ENCODE data around the gene MDFI.
A peak's percentile ranks its signal among the peaks of the same experiment; 100 is the strongest.

MDFI gene

DNA sequence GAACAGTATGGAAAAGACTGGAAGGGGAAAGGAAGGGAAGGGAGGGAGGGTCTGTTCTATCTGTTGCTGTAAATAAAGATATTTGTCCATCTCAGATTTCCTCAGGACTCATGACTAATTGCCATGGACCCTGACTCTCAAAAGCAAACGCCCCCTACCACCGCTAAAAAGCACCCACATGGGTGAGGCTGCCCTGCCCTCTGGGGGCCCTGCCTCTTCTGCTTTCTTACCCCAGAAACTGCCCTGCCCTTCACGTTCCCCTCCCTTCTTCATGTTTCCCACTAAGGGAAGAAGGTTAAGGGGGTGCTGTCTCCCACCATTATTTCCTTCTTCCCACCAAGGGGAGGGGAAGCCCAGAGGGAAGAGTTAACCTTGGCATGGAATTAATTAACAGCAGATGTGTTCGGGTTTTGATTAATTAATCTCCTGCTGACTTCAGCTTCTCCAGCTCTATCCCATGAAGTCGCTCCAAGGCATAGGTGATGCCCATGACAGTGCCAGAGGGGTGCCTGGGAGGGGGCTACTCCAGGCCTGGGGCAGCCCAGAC is 16.0 kb downstream of the MDFI start:
- Histone ChIP-seq H3K9ac (ENCODE audit: low read length) (no peak overlapping the region), H2AK5ac (ENCODE audit: low read length) (no peak overlapping the region), H2BK15ac (replicated peaks; ENCODE audit: low read depth) (no peak overlapping the region), H3K18ac (ENCODE audit: low read length) (no peak overlapping the region), H3K23ac (ENCODE audit: low read length) (no peak overlapping the region), H3K79me1 (ENCODE audit: low read length) (no peaks in the 10 kb centered on the region), H3K27me3 (ENCODE audit: insufficient read depth, low read length, poor library complexity) (no peaks in the 10 kb centered on the region), H3K4me2 (ENCODE audit: low read length) (no peak overlapping the region), H3K36me3 (ENCODE audit: control insufficient read depth, insufficient read depth, low read length) (peaks cover 11% of the 10 kb centered on the region), H3K79me2 (ENCODE audit: control insufficient read depth, insufficient read depth, low read length) (no peaks in the 10 kb centered on the region), H2BK5ac (ENCODE audit: low read length) (no peak overlapping the region), H4K5ac (ENCODE audit: low read length) (no peak overlapping the region), H3K27ac (ENCODE audit: low read depth, low read length) (no peak overlapping the region), H2BK120ac (ENCODE audit: low read depth, low read length) (no peak overlapping the region), H3K56ac (ENCODE audit: low read length) (no peak overlapping the region), H4K8ac (ENCODE audit: low read depth, low read length) (no peak overlapping the region), H3K4ac (ENCODE audit: low read depth, low read length) (no peak overlapping the region), H3K4me3 (ENCODE audit: low read length) (no peak overlapping the region), H3K4me1 (ENCODE audit: control insufficient read depth, low read depth, low read length) (no peaks in the 10 kb centered on the region)
- no peak for DNase-seq
- no CpG with 5 or more reads among the region's 5 CpGs for WGBS (ENCODE audit: extremely low coverage, insufficient coverage, low lambda C conversion rate)

DNA sequence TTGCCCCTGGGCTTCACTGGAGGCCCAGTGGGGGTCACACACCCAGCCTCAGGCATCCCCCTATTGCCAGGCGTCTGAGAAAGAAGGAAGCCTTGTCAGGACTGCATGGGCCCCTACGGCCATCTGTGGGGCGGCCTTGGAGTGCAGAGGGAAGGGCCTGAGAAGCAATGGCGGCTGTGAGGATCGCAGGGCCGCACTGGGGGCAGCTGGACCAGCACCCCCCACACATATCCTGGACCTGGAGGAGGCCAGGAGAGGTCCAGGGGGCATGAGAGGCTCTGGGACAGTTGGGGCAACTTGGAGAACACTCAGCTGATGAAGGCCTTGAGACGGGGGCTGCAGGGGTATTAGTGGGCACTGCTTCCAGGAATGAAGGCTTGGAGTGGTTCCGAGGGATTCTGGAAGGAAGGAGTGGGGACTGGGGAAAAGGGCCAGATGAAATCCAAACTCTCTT is 16.5 kb downstream of the MDFI start:
- no peak overlapping the region for H3K9ac ChIP-seq (ENCODE audit: low read length)
- H4K5ac ChIP-seq (ENCODE audit: low read length) = no peak overlapping the region
- H3K79me2 ChIP-seq (ENCODE audit: control insufficient read depth, insufficient read depth, low read length) = no peaks in the 10 kb centered on the region
- no peak overlapping the region for H3K4me2 ChIP-seq (ENCODE audit: low read length)
- no peak overlapping the region for H2AK5ac ChIP-seq (ENCODE audit: low read length)
- H3K79me1 ChIP-seq (ENCODE audit: low read length) = no peaks in the 10 kb centered on the region
- H3K36me3 ChIP-seq (ENCODE audit: control insufficient read depth, insufficient read depth, low read length) = peaks cover 11% of the 10 kb centered on the region
- DNase-seq = no peak
- no CpG with 5 or more reads among the region's 8 CpGs for WGBS (ENCODE audit: extremely low coverage, insufficient coverage, low lambda C conversion rate)
- no peaks in the 10 kb centered on the region for H3K4me1 ChIP-seq (ENCODE audit: control insufficient read depth, low read depth, low read length)
- no peak overlapping the region for H2BK120ac ChIP-seq (ENCODE audit: low read depth, low read length)
- H3K18ac ChIP-seq (ENCODE audit: low read length) = no peak overlapping the region
- no peak overlapping the region for H4K8ac ChIP-seq (ENCODE audit: low read depth, low read length)
- no peak overlapping the region for H3K4me3 ChIP-seq (ENCODE audit: low read length)
- H3K56ac ChIP-seq (ENCODE audit: low read length) = no peak overlapping the region
- H3K23ac ChIP-seq (ENCODE audit: low read length) = no peak overlapping the region
- no peak overlapping the region for H2BK5ac ChIP-seq (ENCODE audit: low read length)
- no peaks in the 10 kb centered on the region for H3K27me3 ChIP-seq (ENCODE audit: insufficient read depth, low read length, poor library complexity)
- H3K27ac ChIP-seq (ENCODE audit: low read depth, low read length) = no peak overlapping the region
- no peak overlapping the region for H2BK15ac ChIP-seq (replicated peaks; ENCODE audit: low read depth)
- H3K4ac ChIP-seq (ENCODE audit: low read depth, low read length) = no peak overlapping the region

DNA sequence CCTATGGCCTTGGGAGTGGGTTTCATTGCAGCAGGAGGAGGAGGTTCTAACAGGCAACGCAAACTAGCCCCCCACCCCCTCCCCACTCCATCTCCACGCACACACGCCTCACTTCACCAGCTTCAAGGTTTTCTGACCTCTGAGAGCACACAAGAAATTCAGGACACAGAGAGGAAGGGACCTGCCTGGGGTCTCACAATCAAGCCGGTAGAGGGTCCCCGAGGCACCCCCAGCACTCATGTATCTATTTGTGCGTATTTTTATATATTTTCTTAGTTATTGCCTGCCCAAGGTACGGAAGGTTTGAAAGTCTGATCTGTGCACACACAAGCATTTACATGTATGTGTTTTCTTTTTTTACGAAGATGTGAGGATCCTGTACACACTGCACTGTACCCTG is 16.9 kb downstream of the MDFI start:
- Histone ChIP-seq H3K23ac (ENCODE audit: low read length) (no peak overlapping the region), H2BK120ac (ENCODE audit: low read depth, low read length) (no peak overlapping the region), H4K5ac (ENCODE audit: low read length) (no peak overlapping the region), H3K9ac (ENCODE audit: low read length) (no peak overlapping the region), H3K27ac (ENCODE audit: low read depth, low read length) (no peak overlapping the region), H3K4ac (ENCODE audit: low read depth, low read length) (no peak overlapping the region), H3K4me2 (ENCODE audit: low read length) (no peak overlapping the region), H3K79me1 (ENCODE audit: low read length) (no peaks in the 10 kb centered on the region), H3K18ac (ENCODE audit: low read length) (no peak overlapping the region), H2BK5ac (ENCODE audit: low read length) (no peak overlapping the region), H3K36me3 (ENCODE audit: control insufficient read depth, insufficient read depth, low read length) (peaks cover 11% of the 10 kb centered on the region), H3K4me1 (ENCODE audit: control insufficient read depth, low read depth, low read length) (no peaks in the 10 kb centered on the region), H3K27me3 (ENCODE audit: insufficient read depth, low read length, poor library complexity) (no peaks in the 10 kb centered on the region), H3K79me2 (ENCODE audit: control insufficient read depth, insufficient read depth, low read length) (no peaks in the 10 kb centered on the region), H2BK15ac (replicated peaks; ENCODE audit: low read depth) (no peak overlapping the region), H2AK5ac (ENCODE audit: low read length) (no peak overlapping the region), H4K8ac (ENCODE audit: low read depth, low read length) (no peak overlapping the region), H3K4me3 (ENCODE audit: low read length) (no peak overlapping the region), H3K56ac (ENCODE audit: low read length) (no peak overlapping the region)
- DNase-seq = no peak
- WGBS (ENCODE audit: extremely low coverage, insufficient coverage, low lambda C conversion rate) = no CpG with 5 or more reads among the region's 8 CpGs

DNA sequence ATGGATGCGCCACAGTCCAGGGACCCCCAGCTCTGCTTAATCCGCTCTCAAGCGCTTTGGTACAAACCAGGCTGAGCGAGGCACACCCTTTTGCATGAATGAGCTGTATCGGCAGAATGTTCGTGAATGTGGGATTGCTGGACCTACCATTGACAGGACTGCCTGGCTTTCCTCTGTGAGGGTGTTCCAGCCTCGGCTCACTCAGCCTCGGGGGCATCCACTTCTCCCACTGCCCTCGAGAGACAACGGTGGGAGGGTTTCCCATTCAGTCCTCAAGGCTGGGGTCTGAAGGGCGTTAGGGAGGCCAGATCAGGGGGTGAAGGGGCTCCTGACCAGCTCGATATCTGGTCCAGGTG is 17.4 kb downstream of the MDFI start:
- Histone ChIP-seq H3K56ac (ENCODE audit: low read length) (peak overlapping the region; percentile 8), H3K4me2 (ENCODE audit: low read length) (no peak overlapping the region), H3K4ac (ENCODE audit: low read depth, low read length) (no peak overlapping the region), H3K18ac (ENCODE audit: low read length) (no peak overlapping the region), H3K23ac (ENCODE audit: low read length) (no peak overlapping the region), H2BK15ac (replicated peaks; ENCODE audit: low read depth) (no peak overlapping the region), H4K8ac (ENCODE audit: low read depth, low read length) (no peak overlapping the region), H2BK5ac (ENCODE audit: low read length) (no peak overlapping the region), H3K79me2 (ENCODE audit: control insufficient read depth, insufficient read depth, low read length) (no peaks in the 10 kb centered on the region), H3K36me3 (ENCODE audit: control insufficient read depth, insufficient read depth, low read length) (peaks cover 11% of the 10 kb centered on the region), H4K5ac (ENCODE audit: low read length) (no peak overlapping the region), H3K27ac (ENCODE audit: low read depth, low read length) (no peak overlapping the region), H2AK5ac (ENCODE audit: low read length) (no peak overlapping the region), H3K4me1 (ENCODE audit: control insufficient read depth, low read depth, low read length) (no peaks in the 10 kb centered on the region), H2BK120ac (ENCODE audit: low read depth, low read length) (no peak overlapping the region), H3K27me3 (ENCODE audit: insufficient read depth, low read length, poor library complexity) (no peaks in the 10 kb centered on the region), H3K79me1 (ENCODE audit: low read length) (no peaks in the 10 kb centered on the region), H3K4me3 (ENCODE audit: low read length) (no peak overlapping the region), H3K9ac (ENCODE audit: low read length) (no peak overlapping the region)
- DNase-seq = no peak
- WGBS (ENCODE audit: extremely low coverage, insufficient coverage, low lambda C conversion rate) = no CpG with 5 or more reads among the region's 12 CpGs

DNA sequence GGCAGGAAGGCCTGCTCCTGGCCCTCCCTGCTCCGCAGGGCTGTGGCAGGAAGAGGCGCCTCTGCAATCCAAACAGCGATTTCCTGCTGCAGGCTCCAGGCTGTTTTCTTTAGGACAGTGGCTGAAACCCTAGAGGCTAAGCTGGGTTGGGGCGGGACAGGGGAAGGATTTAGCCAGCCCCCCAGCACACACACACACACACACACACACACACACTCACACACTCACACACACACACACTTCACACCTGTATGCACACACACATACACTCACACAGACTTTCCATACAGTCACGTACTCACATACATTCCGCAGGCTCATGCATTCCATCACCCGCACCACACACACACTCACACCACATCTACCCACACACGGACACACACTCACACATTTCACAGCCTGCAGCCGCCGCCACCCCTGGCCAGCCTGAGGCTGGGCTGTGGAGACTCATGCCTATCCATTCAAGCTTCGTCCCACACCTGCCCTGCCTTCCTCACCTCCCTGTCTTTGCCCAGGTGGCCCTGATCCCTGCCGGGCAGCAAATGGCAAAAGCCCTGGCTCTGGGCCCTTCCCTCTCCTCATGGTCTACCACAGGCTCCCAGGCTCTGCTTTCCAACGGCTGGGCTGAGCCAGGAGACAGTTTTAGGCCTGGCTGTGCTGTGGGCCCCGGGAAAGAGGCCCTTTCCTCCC is 17.9 kb downstream of the MDFI start:
- Histone ChIP-seq H2AK5ac (ENCODE audit: low read length) (no peak overlapping the region), H3K9ac (ENCODE audit: low read length) (no peak overlapping the region), H3K56ac (ENCODE audit: low read length) (peak overlapping the region; percentile 68), H3K23ac (ENCODE audit: low read length) (no peak overlapping the region), H3K79me2 (ENCODE audit: control insufficient read depth, insufficient read depth, low read length) (no peaks in the 10 kb centered on the region), H3K4me2 (ENCODE audit: low read length) (no peak overlapping the region), H3K36me3 (ENCODE audit: control insufficient read depth, insufficient read depth, low read length) (peaks cover 10% of the 10 kb centered on the region), H4K8ac (ENCODE audit: low read depth, low read length) (no peak overlapping the region), H2BK15ac (replicated peaks; ENCODE audit: low read depth) (no peak overlapping the region), H3K4me3 (ENCODE audit: low read length) (no peak overlapping the region), H3K4ac (ENCODE audit: low read depth, low read length) (no peak overlapping the region), H3K79me1 (ENCODE audit: low read length) (no peaks in the 10 kb centered on the region), H4K5ac (ENCODE audit: low read length) (no peak overlapping the region), H2BK120ac (ENCODE audit: low read depth, low read length) (no peak overlapping the region), H3K27ac (ENCODE audit: low read depth, low read length) (no peak overlapping the region), H3K18ac (ENCODE audit: low read length) (no peak overlapping the region), H3K4me1 (ENCODE audit: control insufficient read depth, low read depth, low read length) (no peaks in the 10 kb centered on the region), H2BK5ac (ENCODE audit: low read length) (no peak overlapping the region), H3K27me3 (ENCODE audit: insufficient read depth, low read length, poor library complexity) (no peaks in the 10 kb centered on the region)
- DNase-seq = peak; percentile 55
- no CpG with 5 or more reads among the region's 14 CpGs for WGBS (ENCODE audit: extremely low coverage, insufficient coverage, low lambda C conversion rate)
